ENCODE results near the gene CSRP2. TPM values are rescaled to one million over a fixed set of nuclear protein-coding genes. Genes with fewer than 3 reads are reported as not detected.

Gene CSRP2
- total RNA-seq, 6 donors from 2014 or later, result 9.9 to 26.3 (median 22.2) TPM

DNA sequence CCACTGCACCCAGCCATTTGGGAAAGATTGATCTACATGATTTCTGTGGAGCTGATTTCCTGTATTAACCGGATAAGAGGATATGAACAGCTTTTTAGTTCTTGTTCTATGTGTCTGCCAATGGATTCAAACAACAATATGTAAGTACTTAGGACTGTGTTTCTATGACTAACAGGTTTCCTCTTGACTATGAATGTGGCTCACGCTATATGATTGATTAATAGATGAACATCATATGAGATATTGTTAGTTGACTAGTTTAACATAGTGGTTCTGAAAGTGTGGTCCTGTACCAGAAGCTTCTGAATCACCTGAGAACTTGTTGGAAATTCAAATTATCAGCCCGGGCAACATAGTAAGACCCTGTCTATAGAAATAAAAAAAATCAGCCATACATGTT is 12.8 kb upstream of the CSRP2 start:
- no peaks in the 10 kb centered on the region for H3K9me3 ChIP-seq
- 84 to 91% methylated on average over 3 of the region's 3 CpGs for WGBS, 2 donors
- H3K27me3 ChIP-seq, result no peaks in the 10 kb centered on the region
- ATAC-seq (ENCODE audit: low FRiP score in 2 of 2) (no peak), DNase-seq (no peak)
- no peak overlapping the region for H3K4me3 ChIP-seq
- H3K36me3 ChIP-seq, result no peaks in the 10 kb centered on the region
- H3K4me1 ChIP-seq, result no peaks in the 10 kb centered on the region
- H3K27ac ChIP-seq, result no peak overlapping the region
- TF ChIP-seq POLR2A (IDR thresholded peaks at IDR 0.05) (no peak), POLR2AphosphoS5 (IDR thresholded peaks at IDR 0.05) (no peak), EP300 (IDR thresholded peaks at IDR 0.05) (no peak)
- TF ChIP-seq, protein P1, sequence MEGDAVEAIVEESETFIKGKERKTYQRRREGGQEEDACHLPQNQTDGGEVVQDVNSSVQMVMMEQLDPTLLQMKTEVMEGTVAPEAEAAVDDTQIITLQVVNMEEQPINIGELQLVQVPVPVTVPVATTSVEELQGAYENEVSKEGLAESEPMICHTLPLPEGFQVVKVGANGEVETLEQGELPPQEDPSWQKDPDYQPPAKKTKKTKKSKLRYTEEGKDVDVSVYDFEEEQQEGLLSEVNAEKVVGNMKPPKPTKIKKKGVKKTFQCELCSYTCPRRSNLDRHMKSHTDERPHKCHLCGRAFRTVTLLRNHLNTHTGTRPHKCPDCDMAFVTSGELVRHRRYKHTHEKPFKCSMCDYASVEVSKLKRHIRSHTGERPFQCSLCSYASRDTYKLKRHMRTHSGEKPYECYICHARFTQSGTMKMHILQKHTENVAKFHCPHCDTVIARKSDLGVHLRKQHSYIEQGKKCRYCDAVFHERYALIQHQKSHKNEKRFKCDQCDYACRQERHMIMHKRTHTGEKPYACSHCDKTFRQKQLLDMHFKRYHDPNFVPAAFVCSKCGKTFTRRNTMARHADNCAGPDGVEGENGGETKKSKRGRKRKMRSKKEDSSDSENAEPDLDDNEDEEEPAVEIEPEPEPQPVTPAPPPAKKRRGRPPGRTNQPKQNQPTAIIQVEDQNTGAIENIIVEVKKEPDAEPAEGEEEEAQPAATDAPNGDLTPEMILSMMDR (IDR thresholded peaks at IDR 0.05), result no peak

DNA sequence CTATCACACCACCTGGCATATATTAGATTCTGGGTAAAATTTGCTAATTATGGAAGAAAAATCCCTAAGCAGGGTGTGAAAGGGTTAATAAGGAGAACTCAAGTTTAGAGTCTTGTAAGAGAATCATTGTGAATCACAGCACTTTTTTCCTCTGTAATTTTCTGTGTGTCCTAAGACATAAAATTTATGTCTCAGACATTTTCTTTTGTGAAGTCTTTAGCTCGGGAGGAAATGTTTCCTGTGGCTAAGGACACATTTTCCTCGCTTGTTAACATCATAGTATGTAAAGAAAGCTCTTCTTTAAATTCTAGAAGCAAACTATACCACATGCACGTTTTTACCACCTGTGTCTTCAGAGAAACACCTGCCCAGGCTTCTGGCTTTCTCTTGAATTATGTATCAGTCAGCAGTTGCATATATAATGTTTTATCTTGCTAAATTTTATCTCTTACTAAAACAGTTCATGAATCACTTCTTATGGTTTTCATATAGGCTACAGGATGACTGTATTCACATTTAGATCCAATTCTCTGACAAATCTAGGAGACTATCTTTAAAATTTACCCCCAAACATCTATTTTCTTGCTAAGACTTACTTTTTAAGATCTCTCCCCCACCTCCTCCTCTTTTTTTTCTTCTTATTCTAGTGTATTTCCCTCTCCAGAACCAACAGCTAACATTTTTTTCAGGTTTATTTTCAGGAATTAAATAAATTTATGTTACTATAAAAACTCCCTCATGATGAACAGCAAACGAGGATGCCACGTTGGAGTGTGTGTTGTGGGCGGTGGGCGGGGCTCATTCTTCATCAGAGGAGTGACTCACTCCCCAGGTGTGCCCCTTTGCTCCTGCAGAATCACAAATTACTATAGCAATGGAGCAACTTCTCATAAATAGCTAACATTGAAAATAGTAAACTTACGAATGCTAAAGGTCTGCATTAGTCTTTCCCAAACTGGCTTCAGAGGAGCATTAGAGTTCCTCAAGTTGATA is 11.6 kb upstream of the CSRP2 start:
- no peak overlapping the region for H3K27ac ChIP-seq
- no peaks in the 10 kb centered on the region for H3K9me3 ChIP-seq
- no peaks in the 10 kb centered on the region for H3K4me1 ChIP-seq
- no peak for DNase-seq
- WGBS, 2 donors, result 54 to 58% methylated on average over 8 of the region's 8 CpGs
- H3K27me3 ChIP-seq, result no peaks in the 10 kb centered on the region
- TF ChIP-seq POLR2AphosphoS5 (IDR thresholded peaks at IDR 0.05) (no peak), EP300 (IDR thresholded peaks at IDR 0.05) (no peak)
- TF ChIP-seq, protein P1 (IDR thresholded peaks at IDR 0.05), result no peak
- no peaks in the 10 kb centered on the region for H3K36me3 ChIP-seq
- ATAC-seq (ENCODE audit: low FRiP score in 2 of 2), result no peak
- H3K4me3 ChIP-seq, result no peak overlapping the region

DNA sequence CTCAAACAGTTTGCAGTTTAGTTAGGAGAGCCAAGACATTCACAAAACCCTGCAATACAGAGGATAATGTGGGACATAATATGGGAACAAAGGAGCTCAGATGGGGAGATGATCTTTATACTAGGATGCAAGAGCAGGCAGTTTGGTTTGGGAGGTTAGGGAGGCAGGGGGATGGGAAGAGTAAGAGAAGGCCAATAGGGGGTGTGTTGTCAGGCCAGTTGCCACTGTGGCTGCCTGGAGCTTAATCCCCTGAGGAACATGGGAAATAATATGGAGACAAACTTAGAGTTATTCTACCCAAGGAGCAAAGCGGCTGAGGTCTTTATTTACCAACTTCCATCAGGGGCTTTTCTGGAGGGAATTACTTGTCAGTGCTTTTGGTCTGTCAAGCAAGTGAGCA is 10.0 kb upstream of the CSRP2 start:
- Histone ChIP-seq H3K27ac (no peak overlapping the region), H3K4me1 (no peaks in the 10 kb centered on the region), H3K4me3 (no peak overlapping the region), H3K9me3 (no peaks in the 10 kb centered on the region), H3K27me3 (no peaks in the 10 kb centered on the region), H3K36me3 (no peaks in the 10 kb centered on the region)
- TF ChIP-seq, protein P1 (IDR thresholded peaks at IDR 0.05), result no peak
- TF ChIP-seq POLR2A (IDR thresholded peaks at IDR 0.05), result no peak
- no peak for TF ChIP-seq POLR2AphosphoS5 (IDR thresholded peaks at IDR 0.05)
- no peak for TF ChIP-seq EP300 (IDR thresholded peaks at IDR 0.05)
- WGBS, 2 donors, result 90 to 100% methylated on average over 1 of the region's 1 CpG
- ATAC-seq (ENCODE audit: low FRiP score in 2 of 2) (no peak), DNase-seq (no peak)

DNA sequence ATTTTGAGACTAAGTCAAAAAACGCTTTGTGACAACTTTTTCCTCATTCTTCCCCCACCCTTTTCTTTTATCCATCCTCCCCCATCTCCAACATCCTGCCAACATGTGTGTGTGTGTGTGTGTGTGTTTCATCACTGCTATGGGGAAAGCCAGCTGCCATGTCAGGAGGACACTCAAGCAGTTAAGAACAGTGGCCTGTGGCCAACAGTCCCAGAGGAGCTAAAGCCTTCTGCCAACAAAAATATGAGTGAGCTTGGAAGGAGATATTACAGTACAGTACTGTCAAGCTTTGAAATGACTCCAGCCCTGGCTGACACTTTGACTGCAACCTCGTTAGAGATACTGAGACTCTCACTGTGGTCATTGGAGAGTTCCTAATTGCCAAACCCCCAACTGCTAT is 5.0 kb upstream of the CSRP2 start:
- no peak for TF ChIP-seq EP300 (IDR thresholded peaks at IDR 0.05)
- TF ChIP-seq POLR2AphosphoS5 (IDR thresholded peaks at IDR 0.05), result no peak
- TF ChIP-seq, protein P1 (IDR thresholded peaks at IDR 0.05), result no peak
- no peak for TF ChIP-seq POLR2A (IDR thresholded peaks at IDR 0.05)
- Histone ChIP-seq H3K4me1 (peaks cover 0 to 9% (median 5%) of the 10 kb centered on the region in 4 donors), H3K36me3 (no peaks in the 10 kb centered on the region), H3K4me3 (no peak overlapping the region), H3K27ac (no peak overlapping the region), H3K27me3 (peaks cover 0 to 4% (median 0%) of the 10 kb centered on the region in 4 donors), H3K9me3 (no peaks in the 10 kb centered on the region)
- ATAC-seq (ENCODE audit: low FRiP score in 2 of 2) (no peak), DNase-seq (no peak)
- 61 to 65% methylated on average over 2 of the region's 2 CpGs for WGBS, 2 donors

Measured in upper lobe of left lung (tissue), 6 donors.